ENCODE data around the gene MEMO1. TPM values are rescaled to one million over a fixed set of nuclear protein-coding genes. Genes with fewer than 3 reads are reported as not detected.
"Not testable (repeated sequence)": the region's sequence is repeated elsewhere in the genome, so short reads cannot be mapped to it uniquely, and the experiment has no call there.

The MEMO1 gene
- polyA plus RNA-seq, 1 experiment: 64.5 TPM

DNA sequence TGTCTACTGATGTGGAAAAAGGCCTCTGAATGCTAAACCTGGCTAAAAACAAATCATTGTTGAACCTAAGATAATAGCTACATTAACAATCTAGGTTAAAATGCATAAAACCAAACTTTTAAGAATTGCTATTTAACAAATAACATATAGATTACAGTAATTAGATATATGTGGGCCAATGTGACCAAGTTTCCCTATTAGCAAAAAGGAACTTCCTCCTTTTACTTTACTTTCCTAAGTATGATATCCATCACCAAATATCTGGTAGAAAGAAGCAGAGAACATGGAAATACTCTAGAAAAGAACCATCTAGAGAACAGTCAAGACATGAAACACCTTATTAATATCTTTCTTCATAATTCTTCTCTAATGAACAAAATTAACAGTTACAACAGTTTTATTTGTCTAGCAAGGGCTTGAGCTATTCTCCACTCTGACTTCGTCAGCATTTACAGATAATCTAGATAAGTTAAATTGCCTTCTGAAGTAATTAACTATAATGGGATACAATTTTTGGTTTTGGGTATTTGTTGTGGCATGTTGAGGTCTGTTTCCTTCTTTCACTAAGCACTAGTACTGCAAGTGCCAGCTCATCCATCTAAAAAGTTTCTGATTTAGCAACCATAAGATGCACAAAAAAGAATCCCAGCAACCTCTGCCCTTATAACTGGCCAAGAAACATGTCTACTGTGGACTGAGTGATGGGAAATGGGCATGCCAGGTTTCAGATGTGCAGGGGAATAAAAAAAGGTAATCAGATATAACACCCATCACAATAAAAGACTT, 53.3 kb downstream of the MEMO1 start:
- Histone ChIP-seq H3K9me3 (ENCODE audit: control insufficient read depth, insufficient read depth, low read length) (no peaks in the 10 kb centered on the region), H3K27me3 (ENCODE audit: control insufficient read depth, insufficient read depth, low read length) (no peaks in the 10 kb centered on the region), H3K4me3 (ENCODE audit: low read depth, low read length) (no peak overlapping the region), H3K27ac (ENCODE audit: low read depth, low read length) (no peak overlapping the region)
- CTCF ChIA-PET: no interaction called here
- TF ChIP-seq, protein P1, sequence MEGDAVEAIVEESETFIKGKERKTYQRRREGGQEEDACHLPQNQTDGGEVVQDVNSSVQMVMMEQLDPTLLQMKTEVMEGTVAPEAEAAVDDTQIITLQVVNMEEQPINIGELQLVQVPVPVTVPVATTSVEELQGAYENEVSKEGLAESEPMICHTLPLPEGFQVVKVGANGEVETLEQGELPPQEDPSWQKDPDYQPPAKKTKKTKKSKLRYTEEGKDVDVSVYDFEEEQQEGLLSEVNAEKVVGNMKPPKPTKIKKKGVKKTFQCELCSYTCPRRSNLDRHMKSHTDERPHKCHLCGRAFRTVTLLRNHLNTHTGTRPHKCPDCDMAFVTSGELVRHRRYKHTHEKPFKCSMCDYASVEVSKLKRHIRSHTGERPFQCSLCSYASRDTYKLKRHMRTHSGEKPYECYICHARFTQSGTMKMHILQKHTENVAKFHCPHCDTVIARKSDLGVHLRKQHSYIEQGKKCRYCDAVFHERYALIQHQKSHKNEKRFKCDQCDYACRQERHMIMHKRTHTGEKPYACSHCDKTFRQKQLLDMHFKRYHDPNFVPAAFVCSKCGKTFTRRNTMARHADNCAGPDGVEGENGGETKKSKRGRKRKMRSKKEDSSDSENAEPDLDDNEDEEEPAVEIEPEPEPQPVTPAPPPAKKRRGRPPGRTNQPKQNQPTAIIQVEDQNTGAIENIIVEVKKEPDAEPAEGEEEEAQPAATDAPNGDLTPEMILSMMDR (IDR thresholded peaks at IDR 0.05; ENCODE audit: low read depth, low read length): no peak
- POLR2A ChIA-PET: no interaction called here
- DNase-seq (ENCODE audit: low read depth, low spot score): no peak

DNA sequence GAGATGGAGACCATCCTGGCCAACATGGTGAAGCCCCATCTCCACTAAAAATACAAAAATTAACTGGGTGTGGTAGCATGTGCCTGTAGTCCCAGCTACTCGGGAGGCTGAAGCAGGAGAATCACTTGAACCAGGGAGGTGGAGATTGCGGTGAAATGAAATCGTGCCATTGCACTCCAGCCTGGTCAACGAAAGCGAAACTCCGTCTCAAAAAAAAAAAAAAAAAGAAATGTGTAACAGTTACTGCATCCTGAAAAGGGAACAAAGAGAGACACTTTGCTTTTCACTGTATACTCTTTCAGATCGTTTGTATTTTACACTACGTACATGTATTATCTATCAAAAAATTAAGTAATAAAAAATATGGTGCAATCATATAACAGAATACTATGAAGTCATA, 53.9 kb downstream of the MEMO1 start:
- CTCF ChIA-PET; H3K9me3 ChIP-seq (ENCODE audit: control insufficient read depth, insufficient read depth, low read length); H3K27ac ChIP-seq (ENCODE audit: low read depth, low read length); DNase-seq (ENCODE audit: low read depth, low spot score); H3K27me3 ChIP-seq (ENCODE audit: control insufficient read depth, insufficient read depth, low read length); H3K4me3 ChIP-seq (ENCODE audit: low read depth, low read length); POLR2A ChIA-PET: not testable (repeated sequence)

DNA sequence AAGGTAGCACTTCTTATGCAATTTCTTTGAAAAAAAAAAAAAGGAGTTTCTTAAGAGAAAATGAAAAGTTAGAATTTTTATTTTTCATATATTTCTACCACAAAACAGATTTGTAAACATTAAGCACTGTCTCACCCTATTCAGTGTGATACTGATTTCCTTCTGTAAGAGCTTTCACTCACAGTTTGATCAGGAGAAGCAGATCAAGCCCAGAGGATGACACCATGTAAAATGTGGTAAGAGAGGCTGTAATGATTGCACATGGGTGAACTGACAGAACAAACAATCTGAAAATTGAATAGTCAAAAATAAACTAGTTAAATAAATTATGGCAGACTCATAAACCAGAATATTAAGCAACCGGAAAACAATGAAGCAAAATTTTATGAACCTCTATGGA, 54.5 kb downstream of the MEMO1 start:
- ChIA-PET POLR2A (no interaction called here), CTCF (no interaction called here)
- Histone ChIP-seq H3K27me3 (ENCODE audit: control insufficient read depth, insufficient read depth, low read length) (no peaks in the 10 kb centered on the region), H3K27ac (ENCODE audit: low read depth, low read length) (no peak overlapping the region), H3K9me3 (ENCODE audit: control insufficient read depth, insufficient read depth, low read length) (no peaks in the 10 kb centered on the region), H3K4me3 (ENCODE audit: low read depth, low read length) (no peak overlapping the region)
- no peak for DNase-seq (ENCODE audit: low read depth, low spot score)
- TF ChIP-seq, protein P1 (IDR thresholded peaks at IDR 0.05; ENCODE audit: low read depth, low read length): no peak

DNA sequence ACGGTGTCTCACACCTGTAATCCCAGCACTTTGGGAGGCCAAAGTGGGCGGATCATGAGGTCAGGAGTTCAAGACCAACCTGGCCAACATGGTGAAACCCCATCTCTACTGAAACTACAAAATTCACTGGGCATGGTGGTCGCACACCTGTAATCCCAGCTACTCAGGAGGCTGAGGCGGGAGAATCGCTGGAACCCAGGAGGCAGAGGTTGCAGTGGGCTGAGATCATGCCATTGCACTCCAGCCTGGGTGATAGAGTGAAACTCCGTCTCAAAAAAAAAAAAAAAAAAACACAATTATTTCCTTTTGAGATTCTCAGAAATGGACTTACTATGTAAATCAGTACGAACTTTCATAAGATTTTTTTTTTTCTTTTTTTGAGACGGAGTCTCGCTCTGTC, 57.7 kb downstream of the MEMO1 start:
- ChIA-PET CTCF (interaction anchor here (0.7 to 1.3 kb wide), 2 partner anchors 15 to 569 kb away, joined by 3 to 9 read pairs; no protein-coding TSS in a partner anchor), POLR2A (interaction anchor here (0.6 kb wide), 1 partner anchor 29 kb away, joined by 4 read pairs; no protein-coding TSS in a partner anchor)

DNA sequence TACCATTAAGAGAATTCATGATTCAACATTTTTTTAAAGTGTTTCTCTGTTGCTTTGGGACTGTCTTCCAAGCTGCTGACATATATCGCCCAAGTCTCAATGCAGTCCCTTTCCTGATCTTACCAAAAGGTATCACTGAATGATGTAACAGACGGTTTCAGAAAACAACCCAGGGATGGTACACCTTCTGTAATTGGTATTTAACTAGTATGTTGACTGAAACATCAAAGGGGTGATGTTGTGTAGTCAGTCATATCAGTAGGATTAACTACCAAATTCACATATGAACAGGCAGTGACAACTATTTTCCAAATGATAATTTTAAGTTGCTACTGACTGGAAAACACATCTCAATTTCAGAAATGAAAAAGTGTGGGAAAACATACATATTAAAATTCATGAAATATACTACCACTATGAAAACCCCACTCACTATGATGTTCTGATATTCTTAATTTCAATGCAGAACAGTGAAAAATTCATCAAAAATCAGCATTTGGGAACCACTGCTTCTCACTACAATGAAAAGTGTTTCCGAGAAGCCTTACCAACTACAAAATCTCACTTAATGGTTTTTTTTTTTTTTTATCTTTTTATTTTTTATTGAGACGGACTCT, 59.8 kb downstream of the MEMO1 start:
- no peak for DNase-seq (ENCODE audit: low read depth, low spot score)
- Histone ChIP-seq H3K9me3 (ENCODE audit: control insufficient read depth, insufficient read depth, low read length) (no peaks in the 10 kb centered on the region), H3K27me3 (ENCODE audit: control insufficient read depth, insufficient read depth, low read length) (no peaks in the 10 kb centered on the region), H3K4me3 (ENCODE audit: low read depth, low read length) (no peak overlapping the region), H3K27ac (ENCODE audit: low read depth, low read length) (no peak overlapping the region)
- ChIA-PET CTCF (no interaction called here), POLR2A (no interaction called here)
- TF ChIP-seq, protein P1 (IDR thresholded peaks at IDR 0.05; ENCODE audit: low read depth, low read length): no peak

More for the DNA sequence above, 57.7 kb downstream of the MEMO1 start:
- not testable (repeated sequence) for H3K27ac ChIP-seq (ENCODE audit: low read depth, low read length); DNase-seq (ENCODE audit: low read depth, low spot score); H3K27me3 ChIP-seq (ENCODE audit: control insufficient read depth, insufficient read depth, low read length); H3K4me3 ChIP-seq (ENCODE audit: low read depth, low read length); H3K9me3 ChIP-seq (ENCODE audit: control insufficient read depth, insufficient read depth, low read length)

DNA sequence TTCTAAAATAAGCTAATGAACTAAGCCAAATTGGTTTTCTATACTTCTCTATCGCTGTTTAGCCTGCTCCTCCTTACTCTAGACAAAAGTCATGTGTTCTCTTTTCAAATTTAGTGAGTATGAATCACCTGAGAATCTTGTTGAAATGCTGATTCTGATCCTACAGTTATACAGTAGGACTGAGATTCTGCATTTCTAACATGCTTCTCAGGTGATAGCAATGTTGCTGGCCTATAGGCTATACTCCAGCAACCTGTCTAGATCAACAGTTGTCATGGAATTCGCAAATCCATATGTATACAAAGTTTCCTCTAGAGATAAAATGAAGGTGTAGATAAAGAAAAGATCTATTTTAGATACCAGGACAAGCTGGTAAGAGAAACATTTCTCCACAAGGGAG, 62.9 kb downstream of the MEMO1 start:
- CTCF ChIA-PET: no interaction called here
- Histone ChIP-seq H3K27me3 (ENCODE audit: control insufficient read depth, insufficient read depth, low read length) (no peaks in the 10 kb centered on the region), H3K4me3 (ENCODE audit: low read depth, low read length) (no peak overlapping the region), H3K27ac (ENCODE audit: low read depth, low read length) (no peak overlapping the region), H3K9me3 (ENCODE audit: control insufficient read depth, insufficient read depth, low read length) (no peaks in the 10 kb centered on the region)
- no peak for DNase-seq (ENCODE audit: low read depth, low spot score)
- POLR2A ChIA-PET: no interaction called here
- TF ChIP-seq, protein P1 (IDR thresholded peaks at IDR 0.05; ENCODE audit: low read depth, low read length): no peak
